ENCODE data around the gene METTL3. TPM values are rescaled to one million over a fixed set of nuclear protein-coding genes. Genes with fewer than 3 reads are reported as not detected.

The METTL3 gene
- total and polyA plus RNA-seq, 2 donors (not counting 3 experiments of a cell fraction or from before 2014, with no cell fraction given) = 65.0 to 85.3 TPM

- Histone ChIP-seq H4K20me1 (replicated peaks; ENCODE audit: control insufficient read depth, extremely low read depth, insufficient read depth, low read length) (no peaks in the 10 kb centered on the region), H3K9ac (replicated peaks; ENCODE audit: extremely low read depth, insufficient read depth, low read length) (no peak overlapping the region), H2AFZ (ENCODE audit: low read depth, low read length) (no peak overlapping the region), H3K36me3 (ENCODE audit: control insufficient read depth in 2 of 2, extremely low read depth in 1 of 2, insufficient read depth in 2 of 2, low read length in 2 of 2) (no peaks in the 10 kb centered on the region), H3K79me2 (ENCODE audit: control insufficient read depth, insufficient read depth, low read length) (no peaks in the 10 kb centered on the region), H3K9me1 (replicated peaks; ENCODE audit: control insufficient read depth, extremely low read depth, insufficient read depth, low read length) (no peaks in the 10 kb centered on the region), H3K9me3 (replicated peaks; ENCODE audit: control insufficient read depth, insufficient read depth, low read length) (no peaks in the 10 kb centered on the region), H3K27me3 (ENCODE audit: control insufficient read depth in 2 of 2, insufficient read depth in 2 of 2, low read length in 2 of 2) (no peaks in the 10 kb centered on the region), H3K4me2 (ENCODE audit: insufficient read depth, low read length) (no peak overlapping the region), H3K4me3 (replicated peaks in 1 of 3; ENCODE audit: insufficient read depth in 1 of 3, low read depth in 1 of 3, low read length in 3 of 3) (no peak overlapping the region), H3K27ac (ENCODE audit: insufficient read depth, low read depth, low read length) (no peak overlapping the region), H3K4me1 (ENCODE audit: control insufficient read depth, extremely low read depth, insufficient read depth, low read length) (peaks cover 5% of the 10 kb centered on the region)
- no peak for DNase-seq (ENCODE audit: low read depth, low spot score)
- dilution Hi-C loops (cut with MboI; ENCODE audit: extremely low pct_ligation_motif_present, low sequenced_read_pairs) = no loop called here
- CTCF ChIA-PET = interaction anchor here (0.6 to 6.1 kb wide), 18 partner anchors 12 to 542 kb away, joined by 3 to 128 read pairs (median 4); partner anchors contain the start of genes METTL3 and SALL2
- no peak for TF ChIP-seq MYC (IDR thresholded peaks at IDR 0.05; ENCODE audit: low read depth, low read length)
- no peak for TF ChIP-seq POLR2A (IDR thresholded peaks at IDR 0.05; ENCODE audit: low read depth, low read length)
- TF ChIP-seq FOS (IDR thresholded peaks at IDR 0.05; ENCODE audit: borderline replicate concordance, insufficient read depth, low read length) = no peak
- intact Hi-C loops (cut with micrococcal nuclease) = loop anchor here (1.0 to 5.0 kb wide), 5 partner anchors 45 to 189 kb away; partner anchors contain the start of genes CHD8 and METTL3
- BruUV-seq (replicated peaks) = no TSS peak
- POLR2A ChIA-PET = interaction anchor here (0.7 kb wide), 1 partner anchor 120 kb away, joined by 6 read pairs; no protein-coding TSS in a partner anchor
- FAIRE-seq = no peak
Observed at GRCh38 chr14:21556378-21557083, 45.4 kb upstream of the METTL3 start.

- BruUV-seq (replicated peaks) = no TSS peak
- no peaks in the 10 kb centered on the region for H3K9me3 ChIP-seq (replicated peaks; ENCODE audit: control insufficient read depth, insufficient read depth, low read length)
- dilution Hi-C loops (cut with MboI; ENCODE audit: extremely low pct_ligation_motif_present, low sequenced_read_pairs) = no loop called here
Observed at GRCh38 chr14:21553266-21553665, 42.1 kb upstream of the METTL3 start.

More at GRCh38 chr14:21553266-21553665, 42.1 kb upstream of the METTL3 start:
- H2AFZ ChIP-seq (ENCODE audit: low read depth, low read length) = no peak overlapping the region
- CTCF ChIA-PET = interaction anchor here (3.4 kb wide), 1 partner anchor 55 kb away, joined by 24 read pairs; no protein-coding TSS in a partner anchor
- intact Hi-C loops (cut with micrococcal nuclease) = no loop called here
- no peak overlapping the region for H3K27ac ChIP-seq (ENCODE audit: insufficient read depth, low read depth, low read length)
- H3K27me3 ChIP-seq (ENCODE audit: control insufficient read depth in 2 of 2, insufficient read depth in 2 of 2, low read length in 2 of 2) = no peaks in the 10 kb centered on the region
- peaks cover 5% of the 10 kb centered on the region for H3K4me1 ChIP-seq (ENCODE audit: control insufficient read depth, extremely low read depth, insufficient read depth, low read length)
- H3K9ac ChIP-seq (replicated peaks; ENCODE audit: extremely low read depth, insufficient read depth, low read length) = no peak overlapping the region
- FAIRE-seq (no peak), DNase-seq (ENCODE audit: low read depth, low spot score) (no peak)
- TF ChIP-seq CTCF (IDR thresholded peaks at IDR 0.05; ENCODE audit: extremely low read depth in 1 of 2, insufficient read depth in 1 of 2, low read depth in 1 of 2, low read length in 2 of 2) (no peak), EZH2 (IDR thresholded peaks at IDR 0.05; ENCODE audit: borderline replicate concordance, low read depth, low read length, severe bottlenecking) (no peak), GATA2 (IDR thresholded peaks at IDR 0.05; ENCODE audit: insufficient read depth, insufficient read length, low read depth, low read length) (no peak), JUN (IDR thresholded peaks at IDR 0.05; ENCODE audit: borderline replicate concordance, insufficient read depth, insufficient read length, low read depth) (no peak), FOS (IDR thresholded peaks at IDR 0.05; ENCODE audit: borderline replicate concordance, insufficient read depth, low read length) (no peak), POLR2AphosphoS5 (IDR thresholded peaks at IDR 0.05; ENCODE audit: insufficient read depth, low read depth, low read length) (no peak), MYC (IDR thresholded peaks at IDR 0.05; ENCODE audit: low read depth, low read length) (no peak), POLR2A (IDR thresholded peaks at IDR 0.05; ENCODE audit: low read depth, low read length) (no peak), MAX (IDR thresholded peaks at IDR 0.05; ENCODE audit: insufficient read depth, insufficient read length) (no peak)
- H3K4me2 ChIP-seq (ENCODE audit: insufficient read depth, low read length) = no peak overlapping the region
- no peaks in the 10 kb centered on the region for H3K36me3 ChIP-seq (ENCODE audit: control insufficient read depth in 2 of 2, extremely low read depth in 1 of 2, insufficient read depth in 2 of 2, low read length in 2 of 2)
- no peaks in the 10 kb centered on the region for H3K79me2 ChIP-seq (ENCODE audit: control insufficient read depth, insufficient read depth, low read length)
- POLR2A ChIA-PET = no interaction called here
- H3K9me1 ChIP-seq (replicated peaks; ENCODE audit: control insufficient read depth, extremely low read depth, insufficient read depth, low read length) = no peaks in the 10 kb centered on the region
- H3K4me3 ChIP-seq (replicated peaks in 1 of 3; ENCODE audit: insufficient read depth in 1 of 3, low read depth in 1 of 3, low read length in 3 of 3) = no peak overlapping the region
- no peaks in the 10 kb centered on the region for H4K20me1 ChIP-seq (replicated peaks; ENCODE audit: control insufficient read depth, extremely low read depth, insufficient read depth, low read length)

Measured in endothelial cell of umbilical vein (primary cell).